Activated T-cell treated with anti-CD3 and anti-CD28 coated beads, Interleukin-2, amount 50 U/mL, for 4 hours (primary cell): ENCODE measurements around the gene DAGLB. TPM values are rescaled to one million over a fixed set of nuclear protein-coding genes. Genes with fewer than 3 reads are reported as not detected.

Experiments
- ATAC-seq, 2 donors: fragments of 200-7000 bp; cut with Tn5 transposase; one replicate each; pipeline ENCODE4 v1.10.0; 2021
- DNase-seq: peaks from one replicate; pipeline ENCODE4 v3.0.0-alpha.2; 2020
- H3K27me3 Mint-ChIP-seq: one replicate; pipeline ENCODE4 v1.8.0; 2021; ENCODE audit warnings: low read depth, mixed read lengths
- H3K36me3 Mint-ChIP-seq: one replicate; pipeline ENCODE4 v1.8.0; 2022; ENCODE audit warnings: mixed read lengths; ENCODE audit not compliant: insufficient read depth
- H3K4me1 Mint-ChIP-seq: one replicate; pipeline ENCODE4 v1.8.0; 2021; ENCODE audit warnings: low read depth, mixed read lengths
- H3K4me3 Mint-ChIP-seq: one replicate; pipeline ENCODE4 v1.8.0; 2021; ENCODE audit warnings: mild to moderate bottlenecking, moderate library complexity, mixed read lengths
- H3K9me3 Mint-ChIP-seq: one replicate; pipeline ENCODE4 v1.8.0; 2021; ENCODE audit warnings: mixed read lengths
- total RNA-seq, 3 donors: library from RNA; stranded (reverse); gene quantifications; one replicate each; pipeline ENCODE4 v1.2.1, GENCODE V29; 2021

Gene DAGLB
- total RNA-seq, 3 donors from 2014 or later, result 12.0 to 15.0 (median 12.8) TPM

GRCh38 chr7:6448943-6449543, 1.3 kb upstream of the DAGLB start:
- no peak for ATAC-seq
- H3K27me3 Mint-ChIP-seq, result no peaks in the 10 kb centered on the region
- DNase-seq, result no peak
- H3K36me3 Mint-ChIP-seq, result peaks cover 9% of the 10 kb centered on the region
- H3K4me1 Mint-ChIP-seq, result peaks cover 19% of the 10 kb centered on the region
- no peaks in the 10 kb centered on the region for H3K9me3 Mint-ChIP-seq
- H3K4me3 Mint-ChIP-seq, result peak overlapping the region; percentile 65

DNA sequence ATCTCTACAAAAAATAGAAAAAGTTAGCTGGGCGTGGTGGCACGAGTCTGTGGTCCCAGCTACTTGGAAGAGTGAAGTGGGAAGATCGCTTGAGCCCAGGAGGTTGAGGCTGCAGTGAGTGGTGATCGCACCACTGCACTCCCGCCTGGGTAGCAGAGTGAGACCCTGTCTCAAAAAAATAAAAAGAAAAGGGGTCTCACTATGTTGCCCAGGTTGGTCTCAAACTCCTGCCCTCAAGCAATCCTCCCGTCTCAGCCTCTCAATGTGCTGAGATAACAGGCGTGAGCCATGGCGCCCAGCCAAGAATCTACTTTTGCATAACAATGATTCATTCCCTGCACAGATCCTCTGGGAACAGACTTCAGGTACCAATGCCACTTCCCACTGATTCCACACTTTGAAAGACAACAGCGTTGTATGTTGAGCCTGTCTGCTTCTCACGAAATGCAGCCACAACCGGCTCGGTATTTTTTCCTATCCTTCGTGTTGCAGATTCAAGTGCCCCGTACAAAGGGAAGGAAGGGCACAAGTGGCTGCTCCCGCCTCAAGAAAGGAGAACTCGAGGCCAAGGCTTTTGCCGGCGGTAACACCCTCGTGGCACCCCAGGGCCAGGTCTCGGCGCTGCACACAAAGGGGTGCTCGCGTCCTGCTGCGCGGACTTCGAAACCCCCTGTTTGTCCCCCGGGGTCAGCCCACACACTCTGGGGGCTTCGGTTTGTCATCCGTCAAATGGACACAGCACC, 745 bp downstream of the DAGLB start:
- peak overlapping the region; percentile 96 for H3K4me3 Mint-ChIP-seq
- no peaks in the 10 kb centered on the region for H3K9me3 Mint-ChIP-seq
- ATAC-seq (peak; percentile 49 to 58), DNase-seq (peak; percentile 12)
- peaks cover 18% of the 10 kb centered on the region for H3K36me3 Mint-ChIP-seq
- no peaks in the 10 kb centered on the region for H3K27me3 Mint-ChIP-seq
- H3K4me1 Mint-ChIP-seq, result peaks cover 28% of the 10 kb centered on the region

GRCh38 chr7:6444516-6445269, 3.1 kb downstream of the DAGLB start:
- ATAC-seq, result no peak
- H3K36me3 Mint-ChIP-seq, result peaks cover 20% of the 10 kb centered on the region
- H3K27me3 Mint-ChIP-seq, result no peaks in the 10 kb centered on the region
- H3K4me1 Mint-ChIP-seq, result peaks cover 34% of the 10 kb centered on the region
- DNase-seq, result no peak
- no peaks in the 10 kb centered on the region for H3K9me3 Mint-ChIP-seq
- H3K4me3 Mint-ChIP-seq, result no peak overlapping the region

DNA sequence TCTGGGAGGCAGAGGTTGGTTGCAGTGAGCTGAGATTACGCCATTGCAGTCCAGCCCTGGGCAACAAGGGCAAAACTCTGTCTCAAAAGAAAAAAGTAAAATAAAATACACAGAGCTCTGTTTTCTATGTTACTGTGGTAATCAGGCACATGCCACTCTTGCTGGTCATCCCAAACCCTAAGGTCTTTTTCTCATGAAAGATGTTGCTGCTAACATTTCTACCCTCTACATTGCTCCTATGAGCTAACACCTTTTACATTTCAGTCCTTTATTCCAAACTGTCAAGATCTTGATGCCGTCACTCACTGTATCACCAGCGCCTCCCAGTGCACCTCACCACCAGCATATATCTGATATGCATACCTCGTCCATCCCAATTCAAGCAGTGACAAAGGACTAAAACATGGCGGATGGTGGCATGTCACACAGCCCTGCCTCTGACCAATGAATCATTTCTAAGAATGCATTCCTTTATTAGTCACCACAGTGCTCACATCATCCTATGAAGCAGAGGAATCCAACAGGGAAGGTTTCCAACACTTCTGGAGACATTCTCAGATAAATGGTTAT, 4.3 kb downstream of the DAGLB start:
- ATAC-seq (no peak), DNase-seq (no peak)
- no peaks in the 10 kb centered on the region for H3K9me3 Mint-ChIP-seq
- H3K27me3 Mint-ChIP-seq, result no peaks in the 10 kb centered on the region
- peaks cover 42% of the 10 kb centered on the region for H3K4me1 Mint-ChIP-seq
- H3K36me3 Mint-ChIP-seq, result peaks cover 26% of the 10 kb centered on the region
- H3K4me3 Mint-ChIP-seq, result no peak overlapping the region

GRCh38 chr7:6442114-6442513, 5.6 kb downstream of the DAGLB start:
- H3K9me3 Mint-ChIP-seq, result no peaks in the 10 kb centered on the region
- H3K36me3 Mint-ChIP-seq, result peaks cover 26% of the 10 kb centered on the region
- no peak for DNase-seq
- no peaks in the 10 kb centered on the region for H3K27me3 Mint-ChIP-seq
- H3K4me3 Mint-ChIP-seq, result no peak overlapping the region
- peak in 1 of 2 donors; percentile 21 for ATAC-seq
- H3K4me1 Mint-ChIP-seq, result peaks cover 47% of the 10 kb centered on the region

DNA sequence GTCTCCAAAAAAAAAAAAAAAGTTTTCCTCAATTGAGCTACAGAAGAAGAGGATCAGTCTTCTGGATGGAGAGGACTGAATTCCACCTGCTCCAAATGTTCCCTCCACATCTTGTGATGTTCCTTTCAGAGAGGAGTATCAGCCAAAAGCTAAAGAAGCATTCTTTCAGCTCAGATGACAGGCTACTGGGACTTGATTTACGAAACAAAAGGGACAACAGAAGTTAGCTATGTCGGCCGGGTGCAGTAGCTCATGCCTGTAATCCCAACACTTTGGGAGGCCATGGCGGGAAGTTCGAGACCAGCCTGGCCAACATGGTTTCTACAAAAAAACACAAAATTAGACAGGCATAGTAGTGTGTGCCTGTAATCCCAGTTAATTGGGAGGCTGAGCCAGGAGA, 7.4 kb downstream of the DAGLB start:
- Mint-ChIP-seq H3K4me3 (no peak overlapping the region), H3K36me3 (peaks cover 24% of the 10 kb centered on the region), H3K4me1 (peaks cover 53% of the 10 kb centered on the region), H3K9me3 (no peaks in the 10 kb centered on the region), H3K27me3 (no peaks in the 10 kb centered on the region)
- ATAC-seq (no peak), DNase-seq (no peak)

DNA sequence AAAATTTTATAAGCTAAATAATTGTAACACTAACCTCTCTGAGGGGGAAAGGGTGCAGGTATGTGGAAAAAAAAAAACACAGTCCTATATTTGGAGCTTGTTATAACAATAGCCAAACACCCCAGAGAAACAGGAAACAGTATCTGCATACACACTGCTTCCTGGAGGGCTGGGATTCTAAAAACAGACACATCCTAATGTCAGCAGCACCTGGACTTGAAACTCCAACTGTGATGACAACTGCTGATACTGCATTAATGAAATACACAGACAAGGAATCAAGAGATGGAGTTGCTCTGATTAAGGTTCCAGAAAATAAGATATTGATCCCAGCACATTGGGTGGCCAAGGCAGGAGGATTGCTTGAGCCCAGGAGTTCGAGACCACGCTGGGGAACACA, 9.3 kb downstream of the DAGLB start:
- H3K36me3 Mint-ChIP-seq, result peaks cover 14% of the 10 kb centered on the region
- no peak overlapping the region for H3K4me3 Mint-ChIP-seq
- H3K27me3 Mint-ChIP-seq, result no peaks in the 10 kb centered on the region
- no peaks in the 10 kb centered on the region for H3K9me3 Mint-ChIP-seq
- DNase-seq (no peak), ATAC-seq (no peak)
- H3K4me1 Mint-ChIP-seq, result peaks cover 44% of the 10 kb centered on the region

DNA sequence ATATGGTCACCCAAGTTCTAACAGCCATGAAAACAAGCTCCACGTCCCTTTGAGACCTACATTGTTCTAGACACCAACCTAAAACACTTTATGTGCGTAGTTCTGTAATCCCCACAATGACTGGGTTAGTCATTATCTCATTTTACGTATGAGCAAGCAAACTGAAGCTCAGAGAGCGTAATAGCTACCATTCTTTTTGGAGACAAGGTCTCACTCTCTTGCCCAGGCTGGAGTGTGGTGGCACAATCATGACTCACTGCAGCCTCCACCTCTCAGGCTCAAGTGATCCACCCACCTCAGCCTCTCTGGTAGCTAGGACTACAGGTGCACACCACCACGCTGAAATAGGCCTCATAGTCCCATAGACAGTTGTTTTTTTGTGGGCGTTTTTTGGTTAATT, 10.5 kb downstream of the DAGLB start:
- ATAC-seq (peak; percentile 67 to 74), DNase-seq (no peak)
- Mint-ChIP-seq H3K36me3 (peaks cover 10% of the 10 kb centered on the region), H3K4me3 (no peak overlapping the region), H3K27me3 (no peaks in the 10 kb centered on the region), H3K4me1 (peaks cover 41% of the 10 kb centered on the region), H3K9me3 (no peaks in the 10 kb centered on the region)

DNA sequence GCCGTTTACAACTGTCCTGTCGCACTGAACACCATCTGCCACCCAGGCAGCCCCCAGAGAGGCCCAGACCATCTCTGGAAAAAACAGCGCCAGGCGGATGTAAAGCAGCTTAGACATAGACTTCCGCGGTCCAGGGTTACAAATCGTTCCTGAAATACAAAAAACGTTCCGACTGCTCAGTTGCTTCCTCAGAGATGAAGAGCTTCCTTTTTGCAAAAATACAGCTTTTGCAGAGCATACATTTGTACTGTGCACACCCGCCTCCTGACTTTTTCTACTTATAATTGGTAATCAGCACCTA, 11.4 kb downstream of the DAGLB start:
- Mint-ChIP-seq H3K36me3 (peaks cover 6% of the 10 kb centered on the region), H3K4me1 (peaks cover 34% of the 10 kb centered on the region), H3K9me3 (no peaks in the 10 kb centered on the region), H3K4me3 (peak overlapping the region; percentile 67), H3K27me3 (no peaks in the 10 kb centered on the region)
- no peak for DNase-seq
- ATAC-seq, result peak in 1 of 2 donors; percentile 14

DNA sequence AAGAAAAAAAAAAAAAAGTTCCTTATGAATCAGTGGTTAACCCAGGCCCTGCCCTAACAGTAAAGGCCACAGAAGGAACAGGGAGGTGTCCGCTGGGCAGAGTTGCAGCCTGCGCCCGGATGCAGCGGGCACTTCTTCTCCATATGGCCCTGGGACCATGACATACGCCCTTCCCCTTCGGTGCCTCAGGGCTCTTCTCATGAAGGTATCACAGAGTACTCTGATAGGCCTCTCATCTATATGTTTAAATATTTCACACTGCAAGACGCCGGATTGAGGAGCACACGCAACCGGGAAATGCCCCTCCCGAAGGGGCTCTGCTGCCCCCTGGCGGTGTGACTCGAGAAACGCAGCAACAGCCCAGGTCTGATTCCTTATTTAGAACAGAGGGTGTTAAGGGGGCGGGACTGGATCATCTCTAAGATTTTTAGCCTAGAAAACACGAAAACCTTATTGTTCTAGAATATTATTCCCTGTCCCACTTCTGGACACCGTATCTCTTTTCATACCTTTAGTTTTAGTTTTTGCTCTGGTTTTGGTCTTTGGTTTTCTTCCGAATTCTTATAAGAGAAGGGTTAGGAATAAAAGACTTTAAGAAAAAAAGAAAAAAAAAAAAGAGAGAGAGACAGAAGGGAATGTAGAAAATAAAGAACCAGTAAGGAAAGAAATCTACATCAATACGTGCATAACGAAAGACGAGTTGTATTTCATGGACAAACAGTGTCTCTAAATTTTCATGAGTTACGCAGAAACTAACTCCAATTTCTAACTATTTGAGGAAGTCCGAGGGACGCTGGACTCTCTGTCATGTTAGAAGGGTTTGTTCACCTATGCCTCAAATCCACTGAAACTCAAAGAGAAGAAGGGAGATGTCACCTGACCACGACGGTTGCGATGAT, 12.0 kb downstream of the DAGLB start:
- Mint-ChIP-seq H3K9me3 (no peaks in the 10 kb centered on the region), H3K36me3 (peaks cover 10% of the 10 kb centered on the region), H3K27me3 (no peaks in the 10 kb centered on the region), H3K4me1 (peaks cover 33% of the 10 kb centered on the region), H3K4me3 (peak overlapping the region; percentile 67)
- peak; percentile 82 to 88 for ATAC-seq
- peak; percentile 88 for DNase-seq

GRCh38 chr7:6433784-6434615, 13.8 kb downstream of the DAGLB start:
- no peak overlapping the region for H3K4me3 Mint-ChIP-seq
- no peak for DNase-seq
- H3K9me3 Mint-ChIP-seq, result no peaks in the 10 kb centered on the region
- ATAC-seq, result no peak
- H3K4me1 Mint-ChIP-seq, result peaks cover 27% of the 10 kb centered on the region
- no peaks in the 10 kb centered on the region for H3K27me3 Mint-ChIP-seq
- H3K36me3 Mint-ChIP-seq, result peaks cover 8% of the 10 kb centered on the region

DNA sequence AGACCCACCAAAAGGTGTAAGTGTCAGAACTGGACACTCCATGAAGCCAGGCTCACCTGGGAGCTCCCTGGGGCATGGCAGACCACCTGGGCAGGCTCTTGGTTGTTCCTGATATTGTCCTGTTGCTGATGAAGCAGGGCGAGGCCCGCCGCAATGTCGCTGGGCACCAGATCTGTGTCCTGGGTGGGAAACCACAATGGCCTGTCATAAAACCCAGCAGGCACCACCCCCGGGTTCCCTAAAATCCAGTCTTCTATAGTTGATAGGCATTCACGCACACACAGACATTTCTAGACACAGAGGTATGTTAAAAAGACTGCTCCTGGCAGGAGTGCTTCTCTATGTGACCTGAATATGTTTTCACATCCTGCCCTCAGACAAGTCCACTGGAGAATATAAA, 15.0 kb downstream of the DAGLB start:
- Mint-ChIP-seq H3K4me1 (peaks cover 18% of the 10 kb centered on the region), H3K4me3 (no peak overlapping the region), H3K9me3 (no peaks in the 10 kb centered on the region)

DNA sequence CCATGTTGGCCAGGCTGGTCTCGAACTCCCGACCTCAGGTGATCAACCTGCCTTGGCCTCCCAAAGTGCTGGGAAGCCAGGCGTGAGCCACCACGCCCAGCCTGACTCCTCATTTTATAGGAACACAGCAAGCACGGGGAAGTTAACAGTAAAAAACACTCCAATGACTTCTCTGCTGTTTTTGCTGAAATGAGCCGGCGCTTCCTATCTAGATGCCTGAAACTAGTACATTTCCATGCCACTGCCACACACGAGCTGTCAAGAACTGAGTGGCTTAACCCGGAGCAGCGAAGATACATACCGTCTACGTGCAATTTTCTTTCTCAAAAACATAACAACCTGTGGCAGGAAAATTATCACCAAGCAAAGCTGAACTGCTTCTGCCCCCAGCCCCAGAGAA, 16.8 kb downstream of the DAGLB start:
- Mint-ChIP-seq H3K9me3 (no peaks in the 10 kb centered on the region), H3K36me3 (peaks cover 10% of the 10 kb centered on the region), H3K4me3 (no peak overlapping the region), H3K27me3 (no peaks in the 10 kb centered on the region), H3K4me1 (peaks cover 6% of the 10 kb centered on the region)
- ATAC-seq, result no peak
- no peak for DNase-seq

More for the DNA sequence above, 15.0 kb downstream of the DAGLB start:
- no peak for DNase-seq
- H3K36me3 Mint-ChIP-seq, result peaks cover 8% of the 10 kb centered on the region
- H3K27me3 Mint-ChIP-seq, result no peaks in the 10 kb centered on the region
- no peak for ATAC-seq
